NOMO-1 treated with dmso at 0.1 percent for 144 hours (cell line): ENCODE results near the gene TSLP.

Experiments
- DNase-seq: peaks from one replicate; lab custom pipeline; 2025; ENCODE audit not compliant: unreplicated experiment; lab: John Stamatoyannopoulos, UW

Gene TSLP

DNA sequence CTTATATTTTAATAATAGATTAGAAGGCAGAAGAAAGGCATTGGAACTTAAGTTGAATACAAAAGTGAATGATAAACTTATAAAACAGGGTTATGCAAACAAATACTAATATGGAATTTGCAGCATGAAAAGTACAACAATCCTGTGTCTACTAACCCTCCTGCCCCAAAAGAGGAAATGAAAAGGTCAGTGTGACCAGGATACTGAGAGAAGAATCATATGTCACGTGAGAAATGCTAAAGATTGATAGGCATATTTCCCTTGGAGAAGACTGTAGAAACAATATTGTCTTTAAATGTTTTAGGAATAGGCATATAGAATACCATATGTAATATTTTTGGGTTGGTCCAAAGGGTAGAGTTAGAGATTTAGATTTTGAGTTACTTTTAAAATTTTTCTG lies 24.5 kb downstream of the TSLP start:
- no peak for DNase-seq

DNA sequence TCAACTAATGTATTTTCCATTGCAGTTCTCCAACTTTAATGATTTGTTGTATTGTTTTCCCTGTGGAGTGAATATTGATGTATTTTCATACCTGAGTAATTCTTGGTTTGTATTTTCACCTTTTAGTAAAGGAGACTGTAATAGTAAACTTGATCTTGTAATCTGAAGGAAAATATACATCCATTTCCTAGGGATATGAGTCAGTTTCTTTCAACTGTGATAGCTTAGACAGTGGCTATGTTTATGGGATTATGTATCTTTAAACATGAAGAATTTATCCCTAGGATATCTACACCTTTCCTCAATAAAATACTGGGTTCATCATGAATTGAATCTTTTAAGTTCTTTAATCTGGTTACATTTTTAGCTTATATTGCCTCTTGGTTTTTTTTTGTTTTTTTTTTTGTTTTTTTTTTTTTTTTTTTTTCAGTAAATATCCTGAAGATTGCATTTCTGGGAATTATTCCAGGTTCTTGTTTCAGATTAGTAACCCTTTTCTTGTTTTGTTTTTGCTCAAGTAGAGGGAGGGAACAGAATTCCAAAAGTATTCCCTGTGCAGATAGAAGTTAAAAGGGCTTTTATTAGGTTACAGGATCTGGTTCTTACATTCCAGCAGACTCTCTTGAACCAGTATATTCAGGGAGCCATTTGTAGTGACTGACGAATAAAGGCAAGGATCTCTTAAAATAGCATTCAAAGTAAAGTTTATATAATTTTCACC lies 27.7 kb downstream of the TSLP start:
- no peak for DNase-seq

DNA sequence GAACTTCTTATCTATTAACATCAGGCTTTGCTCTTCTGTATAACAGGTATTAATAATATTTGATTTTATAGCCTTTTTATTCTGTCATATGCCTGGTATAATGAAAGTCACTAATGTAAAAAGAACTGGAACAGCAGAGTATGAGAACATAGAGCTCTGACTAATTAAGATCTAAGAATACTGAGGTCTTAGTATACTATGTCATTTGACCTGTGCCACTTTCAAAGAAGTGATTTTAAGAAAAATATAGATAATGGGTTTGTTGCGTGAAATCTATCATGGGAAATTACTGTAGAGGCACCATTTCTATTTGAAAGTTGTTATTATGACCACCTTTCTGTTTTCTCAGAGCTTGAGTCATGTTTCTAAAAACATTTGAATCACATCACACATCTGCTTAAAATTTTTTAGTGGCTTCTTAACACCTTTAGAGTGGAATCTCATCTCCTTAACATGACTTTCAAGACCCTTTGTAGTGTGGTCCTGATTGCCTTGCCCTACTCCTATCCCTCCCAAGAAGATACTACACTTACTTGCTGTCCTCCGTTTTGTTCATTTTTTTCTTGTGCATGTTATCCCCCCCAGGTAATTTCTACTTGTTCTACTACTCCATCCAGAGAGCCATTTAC lies 34.9 kb downstream of the TSLP start:
- no peak for DNase-seq

DNA sequence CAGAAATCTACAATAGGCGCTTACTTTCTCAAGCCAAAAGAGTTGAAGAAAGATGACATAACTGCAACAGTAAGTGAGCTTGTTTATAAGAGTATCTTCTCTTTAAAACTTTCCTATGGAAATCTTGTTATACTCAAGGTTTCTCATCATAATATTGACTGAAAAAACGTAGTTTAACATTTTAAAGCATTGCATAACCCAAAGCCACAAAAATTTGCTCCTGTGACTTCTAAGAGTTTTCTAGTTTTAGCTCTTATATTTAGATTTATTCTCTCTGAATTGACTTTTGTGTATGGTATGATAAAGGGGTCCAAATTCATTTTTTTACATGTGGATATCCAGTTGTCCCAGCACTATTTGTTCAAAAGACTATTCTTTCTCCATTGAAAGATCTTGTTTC lies 35.9 kb downstream of the TSLP start:
- DNase-seq = no peak

DNA sequence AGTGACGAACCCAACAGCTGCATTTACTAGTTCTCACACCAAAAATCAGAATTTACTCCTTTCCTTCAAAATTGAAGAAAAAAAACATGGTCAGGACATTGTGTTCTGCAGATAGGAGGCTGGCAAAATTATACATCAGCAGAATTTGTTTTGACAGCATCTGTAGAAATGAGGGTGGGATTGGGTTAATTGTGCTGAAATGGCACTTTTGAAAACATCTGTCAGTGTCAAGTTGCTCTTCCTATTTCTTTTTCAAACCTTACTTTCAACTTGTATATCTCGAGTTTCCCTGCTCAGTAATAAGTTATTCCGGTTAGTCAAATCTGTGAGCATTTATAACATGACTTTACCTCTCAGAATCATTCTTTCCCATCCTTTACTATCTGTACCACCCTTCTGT lies 40.4 kb downstream of the TSLP start:
- no peak for DNase-seq

DNA sequence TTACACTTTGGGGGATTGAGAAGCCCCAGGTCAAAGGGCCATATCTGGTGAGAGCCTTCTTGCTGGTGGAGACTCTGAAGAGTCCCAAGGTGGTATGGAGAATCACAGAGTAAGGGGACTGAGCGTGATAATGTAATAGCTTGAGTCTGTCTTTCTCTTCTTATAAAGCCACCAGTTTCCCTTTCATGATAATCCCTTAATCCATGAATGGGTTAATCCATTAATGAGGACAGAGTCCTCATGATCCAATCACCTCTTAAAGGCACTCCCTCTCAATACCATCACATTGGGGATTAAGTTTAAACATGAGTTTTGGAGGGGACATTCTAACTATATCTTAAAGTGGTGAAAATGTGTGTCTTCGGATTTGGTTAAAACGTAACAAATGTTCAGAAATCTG lies 42.2 kb downstream of the TSLP start:
- no peak for DNase-seq

DNA sequence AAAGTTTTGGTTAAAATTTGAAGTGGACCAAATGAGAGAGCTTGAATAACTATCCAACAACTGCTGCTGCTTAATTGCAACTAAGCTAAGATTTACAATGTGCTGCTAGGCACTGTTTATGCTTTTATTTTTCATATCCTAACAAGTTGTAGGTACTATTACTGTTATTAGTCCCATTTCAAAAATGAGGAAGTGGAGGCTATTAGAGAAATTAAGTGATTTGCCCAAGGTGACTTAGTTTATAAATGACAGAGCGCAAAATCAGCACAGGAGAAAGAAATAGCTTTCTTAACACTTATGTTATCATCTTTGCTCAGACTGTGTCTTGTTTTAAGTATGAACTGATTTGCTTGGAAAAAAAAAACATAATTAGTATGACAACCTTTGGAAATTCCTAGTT lies 43.7 kb downstream of the TSLP start:
- no peak for DNase-seq

DNA sequence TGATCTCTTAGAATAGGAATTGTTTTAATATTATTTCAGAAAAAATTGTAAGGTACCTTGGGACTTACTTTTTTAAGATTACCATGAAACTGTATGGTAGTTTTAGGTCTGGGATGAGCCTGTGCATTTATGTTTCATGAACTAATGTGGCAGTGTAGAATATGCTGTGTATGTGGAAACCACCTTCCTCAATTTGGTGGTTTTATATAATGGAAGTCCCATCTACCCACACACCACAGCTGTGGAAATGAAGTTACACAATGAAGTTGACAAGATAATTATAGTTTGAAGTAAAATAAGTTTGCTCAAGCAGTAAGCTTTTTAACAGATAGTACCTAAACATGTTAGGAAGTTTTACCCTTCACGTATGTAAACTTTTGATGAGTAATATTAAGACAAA lies 45.0 kb downstream of the TSLP start:
- DNase-seq = peak; percentile 70

DNA sequence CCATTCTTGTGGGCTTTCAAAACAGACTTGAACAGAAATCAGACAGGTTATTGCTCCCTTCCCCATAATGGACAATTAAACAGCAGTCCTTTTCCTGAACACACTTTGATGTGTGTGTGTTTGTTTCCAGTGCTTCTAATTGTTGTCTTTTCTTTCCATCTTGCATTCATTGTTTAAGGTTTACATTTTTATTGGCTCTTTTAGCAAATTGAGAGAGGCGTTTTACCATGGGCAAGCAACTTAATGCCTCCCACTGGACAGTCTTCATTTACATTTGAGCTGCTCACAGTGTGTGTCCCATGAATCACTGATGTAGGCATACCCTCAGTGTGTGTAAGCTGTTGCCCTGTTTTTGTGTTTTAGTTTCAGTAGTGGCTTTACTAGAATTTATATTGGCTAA lies 45.6 kb downstream of the TSLP start:
- no peak for DNase-seq

DNA sequence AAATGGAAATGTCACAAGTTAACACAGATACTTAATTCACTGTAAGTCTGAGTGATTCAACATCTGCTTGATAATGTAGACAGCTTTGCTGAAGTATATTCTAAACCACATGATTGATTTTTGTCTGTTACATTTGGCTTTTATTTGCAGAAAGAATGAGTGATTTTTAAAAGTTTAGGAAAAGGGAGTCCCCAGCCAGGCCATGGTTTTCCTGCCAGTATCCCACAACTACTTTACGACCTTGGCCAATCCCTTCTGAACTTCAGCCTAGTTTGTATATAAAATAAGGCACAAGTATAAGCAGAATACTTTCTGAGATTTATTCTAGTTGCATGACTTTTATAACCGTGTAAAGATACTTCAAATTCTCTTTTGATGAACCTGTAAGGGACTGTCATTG lies 47.7 kb downstream of the TSLP start:
- no peak for DNase-seq

DNA sequence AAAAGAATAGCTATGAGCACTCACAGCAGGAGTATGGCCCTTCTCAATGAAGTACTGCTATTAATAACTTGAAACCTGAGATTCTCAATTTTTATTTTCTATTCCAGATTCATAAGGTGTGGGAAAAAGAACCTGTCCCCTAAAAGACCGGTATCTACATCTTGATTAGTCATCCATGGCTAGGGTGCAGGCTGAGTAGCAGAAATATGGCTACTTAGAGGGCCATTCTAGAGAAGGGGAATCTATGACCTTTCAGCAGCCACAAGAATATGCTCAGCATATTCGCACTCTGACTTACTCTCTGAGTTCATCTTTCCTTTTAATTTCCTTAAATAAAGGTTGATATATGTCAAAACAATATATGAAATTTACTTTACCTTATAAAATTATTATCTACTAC lies 48.3 kb downstream of the TSLP start:
- no peak for DNase-seq

DNA sequence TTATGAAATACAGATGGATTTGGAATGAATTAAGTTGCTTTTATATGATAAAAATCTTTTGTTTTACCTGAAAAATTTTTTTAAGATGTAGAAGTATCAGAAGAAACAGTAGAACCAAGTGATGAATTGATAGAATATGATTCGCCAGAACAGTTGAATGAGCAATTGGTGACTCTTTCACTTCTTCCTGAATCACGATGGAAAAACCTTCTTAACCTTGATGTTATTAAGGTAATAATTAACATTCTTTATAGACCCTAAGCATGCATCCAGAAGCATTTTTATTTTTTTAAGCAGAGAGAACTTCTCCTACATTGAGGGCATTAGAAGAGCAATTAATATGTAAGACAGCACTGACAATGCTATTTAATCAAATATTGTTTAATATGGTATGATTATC lies 49.4 kb downstream of the TSLP start:
- no peak for DNase-seq

DNA sequence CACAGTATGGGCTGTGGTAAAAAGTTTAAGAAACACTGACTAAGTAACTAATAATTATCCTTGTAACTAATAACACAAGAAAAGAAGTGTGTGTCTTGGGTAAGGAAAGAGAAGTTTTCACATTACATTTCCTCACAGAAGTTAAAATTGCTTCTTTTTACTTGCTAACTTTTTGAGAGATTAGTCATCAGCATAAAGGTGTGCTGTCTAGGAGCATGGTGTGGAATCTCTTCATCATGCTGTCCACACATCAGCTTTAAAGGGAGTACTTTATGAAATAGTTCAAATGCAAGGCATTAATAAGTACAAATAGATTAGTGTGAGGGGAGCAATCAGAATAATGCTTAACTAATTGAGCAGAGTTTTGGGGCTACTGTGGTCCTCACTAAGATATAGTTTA lies 50.4 kb downstream of the TSLP start:
- DNase-seq = no peak

DNA sequence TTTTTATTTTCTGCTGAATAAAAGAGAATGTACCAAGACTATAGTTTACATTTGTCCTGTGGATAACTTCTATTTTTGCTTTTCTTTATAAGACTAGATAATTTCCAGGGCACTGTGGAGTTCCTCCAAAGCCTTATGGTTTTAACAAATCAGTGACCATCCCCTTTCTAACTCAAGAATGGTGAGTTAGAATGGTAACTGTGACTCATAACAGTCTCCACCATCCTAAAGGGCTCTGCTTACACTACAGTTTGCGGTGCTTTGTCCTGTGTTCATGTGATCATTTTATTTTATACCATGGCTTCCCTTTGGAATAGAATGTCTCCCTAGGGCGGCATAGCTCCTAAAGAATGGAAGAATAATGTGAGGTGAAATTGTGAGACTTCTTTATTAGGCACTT lies 50.9 kb downstream of the TSLP start:
- no peak for DNase-seq

DNA sequence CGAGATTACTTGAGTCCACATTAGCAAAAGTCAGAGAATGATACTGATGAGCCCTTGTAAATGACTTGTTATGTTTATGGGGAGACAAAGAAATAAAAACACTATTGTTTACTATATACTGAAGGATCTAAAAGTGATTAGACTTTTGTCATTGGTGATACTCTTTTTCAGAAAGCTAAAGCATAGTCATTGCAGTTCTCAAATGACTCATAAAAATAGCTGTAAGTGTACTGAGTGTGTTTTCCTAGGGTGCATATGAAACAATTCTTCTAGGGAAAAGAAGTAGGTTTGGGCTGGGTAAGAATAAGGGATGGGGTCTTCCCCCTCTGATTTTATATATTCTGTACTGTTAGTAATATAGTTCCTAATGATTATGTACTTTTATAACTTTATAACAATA lies 53.3 kb downstream of the TSLP start:
- DNase-seq = no peak

DNA sequence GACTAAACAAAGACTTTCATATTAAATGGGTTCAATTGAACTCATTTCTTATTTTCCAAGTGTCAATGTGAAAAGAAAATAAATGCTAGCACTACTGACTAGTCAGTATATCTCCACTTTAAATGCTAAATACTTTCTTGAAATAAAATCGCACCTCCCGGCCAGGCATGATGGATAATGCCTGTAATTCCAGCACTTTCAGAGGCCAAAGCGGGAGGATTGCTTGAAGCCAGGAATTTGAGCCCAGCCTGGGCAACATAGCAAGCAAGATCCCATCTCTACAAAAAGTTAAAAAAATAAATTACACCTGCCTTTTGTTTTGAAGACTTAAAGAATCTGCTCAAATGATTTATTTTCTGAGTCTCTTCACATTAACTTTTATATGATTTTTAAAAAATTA lies 55.4 kb downstream of the TSLP start:
- no peak for DNase-seq
